Epithelial cell of esophagus (primary cell): ENCODE results near the gene DLX3.

ENCODE experiments used
- DNase-seq: peaks from one replicate; pipeline ENCODE4 v3.0.0; 2010; ENCODE audit warnings: low read depth
- H3K4me3 ChIP-seq: 2 replicates; pipeline ENCODE4 v1.5.1; 2011; ENCODE audit warnings: mild to moderate bottlenecking, low read length, control low read depth
- TF ChIP-seq, protein P1 (sequence below): IDR thresholded peaks from 2 replicates; pipeline ENCODE4 v1.5.1; 2011; ENCODE audit warnings: low read depth, mild to moderate bottlenecking, low read length, control low read depth, inconsistent platforms; ENCODE audit not compliant: insufficient read depth; ENCODE audit errors: missing control alignments

DLX3 gene

DNA sequence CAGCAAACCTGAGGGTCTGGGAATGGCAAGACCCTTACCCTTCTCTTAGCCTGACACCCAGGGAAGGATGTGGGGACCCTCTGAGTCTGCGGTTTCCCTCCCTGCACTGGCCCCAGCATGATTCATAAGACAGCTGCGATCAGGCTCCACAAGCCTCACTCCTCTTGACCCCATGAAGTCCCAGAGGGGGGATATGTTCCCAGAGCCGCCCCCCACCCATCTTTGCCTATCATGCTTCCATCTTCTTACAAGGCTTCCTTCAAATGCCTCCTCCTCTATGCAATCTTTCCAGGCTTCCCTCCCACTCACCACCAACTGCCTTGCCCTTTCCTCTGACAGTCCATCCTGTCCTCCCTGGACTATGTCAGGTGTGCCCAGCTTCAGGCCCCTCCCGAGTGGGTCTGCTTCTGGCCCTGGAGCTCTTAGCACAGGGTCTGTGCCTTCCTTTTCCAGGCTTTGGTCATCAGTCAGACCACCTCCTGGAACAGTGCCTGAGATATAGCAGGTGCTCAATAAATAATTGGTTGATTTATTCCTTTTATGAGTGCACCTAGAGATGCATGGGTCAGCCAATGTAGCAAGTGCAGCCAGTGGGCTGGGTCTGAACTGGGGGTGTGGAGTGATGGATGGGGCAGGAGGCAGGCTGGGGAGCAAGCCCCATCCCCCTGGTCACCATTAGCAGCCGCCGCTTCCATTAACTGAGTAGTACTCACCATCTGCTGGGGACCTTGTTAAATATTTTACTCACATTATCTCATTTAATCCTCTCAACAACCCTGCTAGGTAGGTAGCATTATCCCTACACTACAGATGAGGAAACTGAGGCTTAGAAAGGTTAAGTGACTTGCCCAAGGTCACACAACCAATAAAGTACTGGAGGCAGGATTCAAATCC is 8.4 kb downstream of the DLX3 start:
- no peak overlapping the region for H3K4me3 ChIP-seq
- TF ChIP-seq, protein P1, sequence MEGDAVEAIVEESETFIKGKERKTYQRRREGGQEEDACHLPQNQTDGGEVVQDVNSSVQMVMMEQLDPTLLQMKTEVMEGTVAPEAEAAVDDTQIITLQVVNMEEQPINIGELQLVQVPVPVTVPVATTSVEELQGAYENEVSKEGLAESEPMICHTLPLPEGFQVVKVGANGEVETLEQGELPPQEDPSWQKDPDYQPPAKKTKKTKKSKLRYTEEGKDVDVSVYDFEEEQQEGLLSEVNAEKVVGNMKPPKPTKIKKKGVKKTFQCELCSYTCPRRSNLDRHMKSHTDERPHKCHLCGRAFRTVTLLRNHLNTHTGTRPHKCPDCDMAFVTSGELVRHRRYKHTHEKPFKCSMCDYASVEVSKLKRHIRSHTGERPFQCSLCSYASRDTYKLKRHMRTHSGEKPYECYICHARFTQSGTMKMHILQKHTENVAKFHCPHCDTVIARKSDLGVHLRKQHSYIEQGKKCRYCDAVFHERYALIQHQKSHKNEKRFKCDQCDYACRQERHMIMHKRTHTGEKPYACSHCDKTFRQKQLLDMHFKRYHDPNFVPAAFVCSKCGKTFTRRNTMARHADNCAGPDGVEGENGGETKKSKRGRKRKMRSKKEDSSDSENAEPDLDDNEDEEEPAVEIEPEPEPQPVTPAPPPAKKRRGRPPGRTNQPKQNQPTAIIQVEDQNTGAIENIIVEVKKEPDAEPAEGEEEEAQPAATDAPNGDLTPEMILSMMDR = no peak

GRCh38 chr17:49985310-49985990 is 9.6 kb downstream of the DLX3 start:
- no peak for DNase-seq
- TF ChIP-seq, protein P1 = no peak
- H3K4me3 ChIP-seq = no peak overlapping the region

More for the DNA sequence above, 8.4 kb downstream of the DLX3 start:
- DNase-seq = no peak

DNA sequence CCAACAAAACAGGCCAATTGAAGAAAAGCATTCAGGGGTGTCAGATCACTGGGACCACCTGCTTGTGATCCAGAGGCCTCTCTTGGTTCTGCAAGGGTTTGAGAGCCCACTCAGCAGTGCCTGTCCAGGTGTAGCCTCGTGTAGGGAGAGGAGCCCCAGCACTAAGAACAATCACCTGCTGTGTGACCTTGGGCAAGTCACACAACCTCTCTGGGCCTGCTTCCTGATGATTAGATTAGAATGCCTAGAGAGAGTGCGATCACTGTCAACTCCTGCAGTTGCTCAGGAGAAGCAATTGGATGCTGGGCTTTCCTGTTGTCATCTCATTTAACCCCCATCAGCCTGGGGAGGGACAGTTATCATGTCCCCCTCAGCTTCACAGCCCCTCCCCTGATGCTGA is 10.2 kb downstream of the DLX3 start:
- TF ChIP-seq, protein P1 = no peak
- H3K4me3 ChIP-seq = no peak overlapping the region
- no peak for DNase-seq

DNA sequence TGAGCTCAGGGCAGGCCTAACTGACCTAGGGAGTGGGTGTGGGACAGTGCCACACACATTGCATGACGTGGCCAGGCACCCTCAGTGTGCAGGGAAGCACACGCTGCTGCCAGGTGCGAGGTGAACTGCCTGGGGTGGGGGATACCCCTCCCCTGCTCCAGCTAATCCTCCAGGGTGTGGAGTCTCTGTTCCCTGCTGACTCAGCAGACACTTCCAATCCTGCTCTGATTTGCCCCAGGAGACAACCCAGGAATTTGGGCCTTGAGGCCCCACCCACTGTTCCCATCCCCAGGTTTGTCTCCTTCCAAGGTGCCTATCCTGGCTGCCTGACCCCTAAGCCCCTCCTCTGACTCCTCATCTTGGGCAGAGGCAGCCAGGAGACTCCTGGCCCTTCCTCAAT is 10.7 kb downstream of the DLX3 start:
- no peak overlapping the region for H3K4me3 ChIP-seq
- TF ChIP-seq, protein P1 = no peak
- peak; percentile 53 for DNase-seq

GRCh38 chr17:49980703-49981197 is 14.3 kb downstream of the DLX3 start:
- H3K4me3 ChIP-seq = no peak overlapping the region
- DNase-seq = peak; percentile 82

GRCh38 chr17:49979748-49980479 is 15.1 kb downstream of the DLX3 start:
- no peak overlapping the region for H3K4me3 ChIP-seq
- TF ChIP-seq, protein P1 = no peak
- DNase-seq = peak; percentile 45

More at GRCh38 chr17:49980703-49981197, 14.3 kb downstream of the DLX3 start:
- TF ChIP-seq, protein P1 = no peak
